GM21447 (cell line): ENCODE measurements around the gene SSTR1.

Experiments
- ATAC-seq: cut with Tn5 transposase; IDR thresholded peaks from one replicate; pipeline ENCODE4 v1.9.1; 2021; ENCODE audit not compliant: unreplicated experiment

Gene SSTR1

DNA sequence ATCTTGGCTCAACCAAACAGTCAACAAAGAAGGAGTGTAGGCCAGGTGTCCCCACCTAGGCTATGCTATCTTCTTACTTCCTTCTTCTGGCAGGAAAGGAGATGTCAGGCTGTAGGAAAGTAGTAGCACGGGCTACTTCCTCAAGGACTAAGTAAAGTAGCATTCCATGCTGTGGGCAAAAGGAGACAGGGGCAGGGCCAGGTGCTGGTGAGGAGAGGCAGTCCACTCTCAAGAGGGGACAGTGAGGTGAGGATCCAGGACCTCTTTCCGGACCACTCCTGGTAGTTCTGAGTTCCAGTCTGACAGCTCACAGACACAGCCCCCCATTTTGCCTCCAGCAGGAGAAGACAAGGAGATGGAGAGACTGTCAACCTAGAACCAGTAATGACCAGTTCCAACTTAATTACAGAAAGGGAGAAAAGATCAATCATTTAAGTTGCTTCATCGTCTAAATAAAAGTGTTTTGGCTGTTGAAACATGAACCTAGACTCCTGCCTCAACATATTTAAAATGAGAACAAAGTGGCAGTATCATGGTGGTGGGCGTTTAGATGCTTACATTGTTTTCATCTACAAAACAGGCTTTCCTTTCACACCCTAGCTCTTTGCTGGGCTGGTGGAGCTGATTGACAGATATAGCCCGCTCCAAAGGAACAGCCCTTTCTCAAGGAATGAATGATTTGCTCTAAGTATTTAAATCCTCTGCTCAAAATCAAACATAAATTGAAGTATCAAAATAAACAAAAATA lies 5.1 kb upstream of the SSTR1 start:
- ATAC-seq, result no peak

DNA sequence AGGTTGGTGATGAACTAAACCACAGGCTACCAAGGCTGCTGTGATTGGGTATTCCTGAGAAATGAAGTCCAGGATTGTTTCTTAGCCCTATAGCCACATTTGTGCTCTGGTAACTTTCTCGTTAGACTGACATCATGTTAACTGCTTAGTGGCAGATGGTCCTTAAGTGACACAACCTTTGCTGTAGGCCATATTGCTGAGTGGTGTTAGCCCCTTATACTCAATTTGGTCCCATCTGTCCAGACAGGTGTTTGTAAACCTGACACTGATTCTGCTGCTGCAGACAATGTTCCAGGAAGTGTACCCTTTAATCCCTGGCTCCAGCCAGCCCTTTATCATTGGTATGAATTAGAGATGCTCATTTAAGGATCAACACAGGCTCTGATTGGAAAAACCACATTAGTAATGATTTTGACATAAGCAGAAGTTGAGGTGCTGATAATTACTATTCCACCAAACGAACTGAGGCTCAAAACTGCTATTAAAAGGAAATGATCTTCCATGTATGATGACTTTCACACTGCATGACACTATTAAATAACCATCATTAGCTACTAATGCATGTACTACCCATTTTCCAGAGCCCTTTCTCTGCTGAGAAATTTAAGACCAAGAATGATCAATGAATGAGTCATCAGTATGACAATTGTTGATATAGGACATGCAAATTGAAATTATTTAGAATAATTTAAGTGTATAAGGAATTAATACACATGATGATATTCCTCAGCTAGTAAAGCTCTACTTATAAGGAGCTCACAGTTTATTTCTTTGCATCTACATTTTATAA lies 3.6 kb upstream of the SSTR1 start:
- no peak for ATAC-seq

DNA sequence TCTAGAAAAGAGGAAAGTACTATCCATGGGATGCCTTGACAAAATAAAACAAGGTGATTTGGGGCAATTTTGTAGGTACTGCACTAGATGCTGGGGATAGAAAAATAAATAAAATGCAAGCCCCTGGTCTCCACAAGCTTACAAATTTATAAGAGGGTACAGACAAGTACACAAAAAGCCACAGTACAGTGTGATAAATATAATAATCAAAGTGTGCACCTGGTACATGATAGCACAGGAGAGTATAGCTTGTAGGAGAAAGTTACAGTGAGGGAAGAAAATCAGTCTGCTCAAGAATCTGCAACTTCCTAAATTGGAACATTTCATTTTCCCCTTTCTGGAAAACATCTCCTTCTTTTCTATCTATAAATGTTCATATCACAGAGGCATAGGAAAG lies 3.0 kb upstream of the SSTR1 start:
- ATAC-seq, result no peak

DNA sequence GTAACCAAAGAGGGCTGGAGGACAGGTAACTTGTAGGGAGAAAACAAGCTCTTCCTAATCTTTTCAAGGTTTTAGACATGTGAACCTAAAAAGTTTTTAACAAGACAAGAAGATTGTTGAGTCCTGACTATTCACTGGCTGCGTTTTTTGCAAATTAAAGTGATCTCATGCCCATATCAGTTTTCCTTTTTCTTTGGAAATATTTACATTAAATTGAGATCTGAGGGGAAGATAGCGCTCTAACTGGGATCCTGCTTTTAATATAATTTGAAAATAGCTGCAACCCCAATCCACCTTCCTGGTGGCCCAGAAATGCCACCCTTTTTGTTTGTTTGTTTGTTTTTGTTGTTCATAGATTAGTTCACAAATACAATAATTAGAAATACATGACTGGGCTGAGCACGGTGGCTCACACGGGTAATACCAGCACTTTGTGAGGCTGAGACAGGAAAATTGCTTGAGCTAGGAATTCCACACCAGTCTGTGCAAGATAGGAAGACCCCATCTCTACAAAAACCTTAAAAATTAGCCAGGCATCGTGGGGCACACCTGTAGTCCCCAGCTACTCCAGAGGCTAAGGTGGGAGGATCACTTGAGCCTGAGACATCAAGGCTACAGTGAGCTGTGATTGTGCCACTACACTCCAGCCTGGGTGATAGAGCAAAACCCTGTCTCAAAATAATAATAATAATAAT lies 2.4 kb upstream of the SSTR1 start:
- ATAC-seq, result no peak

DNA sequence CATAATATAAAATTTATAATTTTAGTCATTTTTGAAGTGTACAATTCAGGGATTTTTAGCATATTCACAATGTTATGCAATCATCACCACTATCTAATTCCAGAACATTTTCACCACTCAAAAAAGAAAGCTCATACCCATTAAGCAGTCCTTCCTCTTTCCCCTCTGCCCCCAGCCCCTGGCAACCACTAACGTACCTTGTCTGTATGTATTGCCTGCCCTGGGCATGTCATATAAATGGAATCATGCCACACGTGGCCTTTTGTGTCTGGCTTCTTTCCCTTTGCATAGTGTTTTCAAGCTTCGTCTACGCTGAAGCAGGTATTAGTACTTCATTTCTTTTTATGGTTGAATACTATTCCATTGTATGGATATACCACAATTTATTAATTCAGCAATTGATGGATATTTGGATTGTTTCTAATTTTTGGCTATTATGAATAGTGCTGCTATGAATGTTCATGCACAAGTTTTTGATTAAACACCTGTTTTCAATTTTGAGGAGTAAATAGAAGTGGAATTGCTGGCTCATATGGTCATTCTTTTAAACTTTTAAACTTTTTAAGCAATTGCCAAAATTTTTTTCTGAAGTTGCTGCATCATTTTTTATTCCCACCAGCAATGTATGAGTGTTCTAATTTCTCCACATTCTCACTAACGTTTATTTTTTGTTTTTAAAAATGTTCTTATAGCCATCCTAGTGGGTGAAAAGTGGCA lies 1.6 kb upstream of the SSTR1 start:
- no peak for ATAC-seq

DNA sequence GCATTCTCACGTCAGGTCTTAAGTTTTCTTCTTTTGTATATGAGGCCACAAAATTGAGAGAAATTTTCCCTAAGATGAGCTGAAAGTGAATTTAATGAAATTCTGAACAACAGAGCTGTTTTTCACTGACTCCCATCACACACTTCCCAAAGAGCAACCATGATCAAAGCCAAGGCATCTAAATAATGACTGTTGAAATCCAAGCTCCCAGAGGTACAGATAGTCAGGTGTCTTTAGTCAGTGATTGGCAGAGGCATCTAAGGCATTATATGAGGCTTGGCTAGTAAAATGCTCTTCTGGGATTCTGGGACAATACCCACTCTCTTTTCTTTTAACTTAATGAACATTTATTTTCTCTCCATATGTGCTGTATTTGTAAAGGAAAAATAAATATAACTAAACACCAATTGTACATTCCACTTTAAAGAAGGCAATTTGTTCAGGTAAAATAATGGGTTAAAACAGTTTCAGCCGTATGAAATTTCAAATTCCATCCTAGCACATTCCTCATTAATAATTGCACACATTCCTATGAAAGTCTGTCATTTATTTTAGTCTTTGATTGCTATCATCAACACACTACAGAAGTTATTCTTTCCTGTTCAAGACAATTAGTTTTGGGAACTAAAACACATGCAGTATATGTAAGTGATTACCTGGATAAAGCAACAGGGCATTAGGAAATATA lies 871 bp upstream of the SSTR1 start:
- ATAC-seq, result no peak

DNA sequence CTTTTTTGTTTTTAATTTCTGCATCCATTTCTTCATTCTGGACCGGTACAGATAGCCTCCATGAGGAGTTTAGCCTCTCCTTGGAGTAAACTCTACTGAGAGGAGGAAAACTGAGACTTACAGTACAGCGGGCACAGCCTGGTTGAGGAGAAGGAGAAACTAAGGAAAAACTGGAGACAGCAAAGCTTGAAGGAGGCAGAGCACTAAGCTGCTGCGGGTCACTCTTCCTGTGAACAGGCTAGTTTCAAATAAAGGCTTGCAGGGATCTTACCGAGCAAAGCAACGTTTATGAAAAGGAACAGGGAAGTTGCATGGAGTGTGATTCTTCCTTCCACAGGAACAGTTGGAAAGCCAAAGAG lies 348 bp upstream of the SSTR1 start:
- no peak for ATAC-seq

DNA sequence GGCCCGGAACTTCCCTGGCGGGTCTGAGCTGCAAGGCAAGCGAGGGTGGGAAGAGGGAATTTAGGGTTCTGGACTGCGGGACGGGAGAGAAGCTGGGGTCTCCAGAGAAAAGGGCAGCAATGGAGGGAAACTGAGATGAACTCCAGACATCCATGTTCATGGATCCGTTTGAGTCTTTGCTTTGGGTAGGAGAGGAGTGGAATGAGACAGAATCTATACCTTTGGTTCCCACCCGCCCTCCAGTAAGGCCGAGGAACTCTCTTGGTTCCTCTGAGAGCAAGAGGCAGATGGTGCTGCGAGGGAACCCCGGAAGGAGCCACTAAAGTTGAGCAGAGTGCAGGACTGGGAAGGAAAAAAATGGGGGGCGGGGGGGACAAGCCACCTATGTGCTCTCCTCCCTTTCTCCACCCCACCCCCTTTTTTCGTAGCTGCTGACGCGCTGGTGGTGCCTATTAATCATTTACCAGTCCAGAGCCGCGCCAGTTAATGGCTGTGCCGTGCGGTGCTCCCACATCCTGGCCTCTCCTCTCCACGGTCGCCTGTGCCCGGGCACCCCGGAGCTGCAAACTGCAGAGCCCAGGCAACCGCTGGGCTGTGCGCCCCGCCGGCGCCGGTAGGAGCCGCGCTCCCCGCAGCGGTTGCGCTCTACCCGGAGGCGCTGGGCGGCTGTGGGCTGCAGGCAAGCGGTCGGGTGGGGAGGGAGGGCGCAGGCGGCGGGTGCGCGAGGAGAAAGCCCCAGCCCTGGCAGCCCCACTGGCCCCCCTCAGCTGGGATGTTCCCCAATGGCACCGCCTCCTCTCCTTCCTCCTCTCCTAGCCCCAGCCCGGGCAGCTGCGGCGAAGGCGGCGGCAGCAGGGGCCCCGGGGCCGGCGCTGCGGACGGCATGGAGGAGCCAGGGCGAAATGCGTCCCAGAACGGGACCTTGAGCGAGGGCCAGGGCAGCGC lies 1.2 kb downstream of the SSTR1 start:
- ATAC-seq, result no peak

DNA sequence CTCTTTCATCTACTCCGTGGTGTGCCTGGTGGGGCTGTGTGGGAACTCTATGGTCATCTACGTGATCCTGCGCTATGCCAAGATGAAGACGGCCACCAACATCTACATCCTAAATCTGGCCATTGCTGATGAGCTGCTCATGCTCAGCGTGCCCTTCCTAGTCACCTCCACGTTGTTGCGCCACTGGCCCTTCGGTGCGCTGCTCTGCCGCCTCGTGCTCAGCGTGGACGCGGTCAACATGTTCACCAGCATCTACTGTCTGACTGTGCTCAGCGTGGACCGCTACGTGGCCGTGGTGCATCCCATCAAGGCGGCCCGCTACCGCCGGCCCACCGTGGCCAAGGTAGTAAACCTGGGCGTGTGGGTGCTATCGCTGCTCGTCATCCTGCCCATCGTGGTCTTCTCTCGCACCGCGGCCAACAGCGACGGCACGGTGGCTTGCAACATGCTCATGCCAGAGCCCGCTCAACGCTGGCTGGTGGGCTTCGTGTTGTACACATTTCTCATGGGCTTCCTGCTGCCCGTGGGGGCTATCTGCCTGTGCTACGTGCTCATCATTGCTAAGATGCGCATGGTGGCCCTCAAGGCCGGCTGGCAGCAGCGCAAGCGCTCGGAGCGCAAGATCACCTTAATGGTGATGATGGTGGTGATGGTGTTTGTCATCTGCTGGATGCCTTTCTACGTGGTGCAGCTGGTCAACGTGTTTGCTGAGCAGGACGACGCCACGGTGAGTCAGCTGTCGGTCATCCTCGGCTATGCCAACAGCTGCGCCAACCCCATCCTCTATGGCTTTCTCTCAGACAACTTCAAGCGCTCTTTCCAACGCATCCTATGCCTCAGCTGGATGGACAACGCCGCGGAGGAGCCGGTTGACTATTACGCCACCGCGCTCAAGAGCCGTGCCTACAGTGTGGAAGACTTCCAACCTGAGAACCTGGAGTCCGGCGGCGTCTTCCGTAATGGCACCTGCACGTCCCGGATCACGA lies 2.2 kb downstream of the SSTR1 start:
- ATAC-seq, result no peak

DNA sequence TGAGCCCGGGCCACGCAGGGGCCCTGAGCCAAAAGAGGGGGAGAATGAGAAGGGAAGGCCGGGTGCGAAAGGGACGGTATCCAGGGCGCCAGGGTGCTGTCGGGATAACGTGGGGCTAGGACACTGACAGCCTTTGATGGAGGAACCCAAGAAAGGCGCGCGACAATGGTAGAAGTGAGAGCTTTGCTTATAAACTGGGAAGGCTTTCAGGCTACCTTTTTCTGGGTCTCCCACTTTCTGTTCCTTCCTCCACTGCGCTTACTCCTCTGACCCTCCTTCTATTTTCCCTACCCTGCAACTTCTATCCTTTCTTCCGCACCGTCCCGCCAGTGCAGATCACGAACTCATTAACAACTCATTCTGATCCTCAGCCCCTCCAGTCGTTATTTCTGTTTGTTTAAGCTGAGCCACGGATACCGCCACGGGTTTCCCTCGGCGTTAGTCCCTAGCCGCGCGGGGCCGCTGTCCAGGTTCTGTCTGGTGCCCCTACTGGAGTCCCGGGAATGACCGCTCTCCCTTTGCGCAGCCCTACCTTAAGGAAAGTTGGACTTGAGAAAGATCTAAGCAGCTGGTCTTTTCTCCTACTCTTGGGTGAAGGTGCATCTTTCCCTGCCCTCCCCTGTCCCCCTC lies 3.0 kb downstream of the SSTR1 start:
- no peak for ATAC-seq

DNA sequence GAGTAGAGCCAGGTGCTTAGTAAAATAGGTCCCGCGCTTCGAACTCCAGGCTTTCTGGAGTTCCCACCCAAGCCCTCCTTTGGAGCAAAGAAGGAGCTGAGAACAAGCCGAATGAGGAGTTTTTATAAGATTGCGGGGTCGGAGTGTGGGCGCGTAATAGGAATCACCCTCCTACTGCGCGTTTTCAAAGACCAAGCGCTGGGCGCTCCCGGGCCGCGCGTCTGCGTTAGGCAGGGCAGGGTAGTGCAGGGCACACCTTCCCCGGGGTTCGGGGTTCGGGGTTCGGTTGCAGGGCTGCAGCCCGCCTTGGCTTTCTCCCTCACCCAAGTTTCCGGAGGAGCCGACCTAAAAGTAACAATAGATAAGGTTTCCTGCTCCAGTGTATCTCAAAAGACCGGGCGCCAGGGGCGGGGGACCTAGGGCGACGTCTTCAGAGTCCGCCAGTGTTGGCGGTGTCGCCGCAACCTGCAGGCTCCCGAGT lies 3.6 kb downstream of the SSTR1 start:
- no peak for ATAC-seq

DNA sequence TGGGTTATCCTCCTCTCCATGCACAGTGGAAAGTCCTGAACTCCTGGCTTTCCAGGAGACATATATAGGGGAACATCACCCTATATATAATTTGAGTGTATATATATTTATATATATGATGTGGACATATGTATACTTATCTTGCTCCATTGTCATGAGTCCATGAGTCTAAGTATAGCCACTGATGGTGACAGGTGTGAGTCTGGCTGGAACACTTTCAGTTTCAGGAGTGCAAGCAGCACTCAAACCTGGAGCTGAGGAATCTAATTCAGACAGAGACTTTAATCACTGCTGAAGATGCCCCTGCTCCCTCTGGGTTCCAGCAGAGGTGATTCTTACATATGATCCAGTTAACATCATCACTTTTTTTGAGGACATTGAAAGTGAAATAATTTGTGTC lies 4.4 kb downstream of the SSTR1 start:
- no peak for ATAC-seq

DNA sequence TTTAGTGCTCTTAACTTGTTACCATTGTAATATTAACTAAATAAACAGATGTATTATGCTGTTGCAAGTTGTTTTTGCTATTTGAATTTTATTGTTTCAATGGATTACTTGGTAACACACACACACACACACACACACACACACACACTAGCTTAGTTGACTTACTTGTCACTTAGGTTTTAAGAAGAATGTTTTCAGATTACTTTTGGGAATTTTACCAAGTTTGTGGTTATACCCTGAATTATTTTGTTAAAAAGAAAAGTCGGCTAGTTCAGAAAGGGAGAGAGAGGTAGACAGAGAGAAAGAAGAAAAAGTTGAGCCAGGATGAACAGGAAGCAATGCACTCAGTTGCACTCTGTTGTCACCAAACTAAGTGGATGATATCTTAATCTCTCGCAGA lies 5.3 kb downstream of the SSTR1 start:
- ATAC-seq, result no peak

DNA sequence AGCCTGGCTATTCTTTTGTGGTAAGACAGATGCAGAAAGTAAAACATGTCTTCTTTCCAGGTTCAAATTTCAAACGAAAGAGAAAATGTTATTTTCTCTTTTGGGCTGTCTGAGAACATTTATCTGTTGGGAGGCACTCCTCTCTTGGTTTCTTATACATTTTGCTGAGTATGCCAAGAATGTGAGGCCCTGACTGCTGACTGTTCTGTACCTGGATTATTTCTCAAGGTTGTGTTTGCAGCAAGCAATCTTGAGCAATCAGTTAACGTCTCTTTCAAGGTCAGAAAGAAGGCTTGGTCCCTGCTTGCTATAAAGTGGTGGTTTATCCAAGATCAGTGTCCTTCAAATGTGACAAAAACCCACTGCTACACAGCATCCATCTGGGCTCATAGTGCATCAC lies 9.8 kb downstream of the SSTR1 start:
- ATAC-seq, result no peak

DNA sequence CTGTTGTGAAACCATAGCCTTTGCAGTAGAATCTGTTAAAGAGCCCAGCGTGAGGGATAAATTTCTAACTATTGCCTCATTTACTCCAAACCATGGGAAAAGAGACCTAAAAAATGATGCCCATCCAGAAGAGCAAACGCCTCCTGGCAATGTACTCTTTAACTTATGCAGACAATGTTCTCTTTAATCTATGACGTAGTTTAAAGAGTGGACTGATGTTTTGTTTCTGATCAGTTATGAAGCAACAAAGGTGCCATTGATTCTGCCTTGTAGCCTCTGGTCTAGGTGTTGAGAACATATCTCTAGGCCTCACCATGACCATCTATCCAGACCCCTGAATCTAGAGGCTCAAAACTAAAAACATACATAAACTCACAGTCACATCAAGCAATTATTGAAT lies 13.4 kb downstream of the SSTR1 start:
- no peak for ATAC-seq

DNA sequence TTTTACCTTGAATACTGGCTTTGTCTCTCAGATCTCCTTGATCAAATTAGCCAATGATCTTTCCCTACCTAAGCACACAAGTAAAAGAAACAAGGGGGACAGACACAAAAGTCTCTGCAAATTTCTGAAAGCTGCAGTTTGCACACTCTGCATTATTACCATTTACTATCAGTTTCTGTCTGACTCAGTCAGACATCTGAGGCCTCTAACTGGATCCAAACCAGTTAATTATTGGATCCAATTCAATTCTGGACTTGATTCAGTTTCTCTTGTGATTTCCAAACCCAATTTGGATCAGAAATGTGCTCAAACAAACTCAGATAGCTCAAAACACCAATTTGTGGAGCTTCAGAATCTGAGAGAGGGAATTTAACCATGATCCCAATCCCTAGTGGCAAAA lies 16.6 kb downstream of the SSTR1 start:
- ATAC-seq, result no peak

DNA sequence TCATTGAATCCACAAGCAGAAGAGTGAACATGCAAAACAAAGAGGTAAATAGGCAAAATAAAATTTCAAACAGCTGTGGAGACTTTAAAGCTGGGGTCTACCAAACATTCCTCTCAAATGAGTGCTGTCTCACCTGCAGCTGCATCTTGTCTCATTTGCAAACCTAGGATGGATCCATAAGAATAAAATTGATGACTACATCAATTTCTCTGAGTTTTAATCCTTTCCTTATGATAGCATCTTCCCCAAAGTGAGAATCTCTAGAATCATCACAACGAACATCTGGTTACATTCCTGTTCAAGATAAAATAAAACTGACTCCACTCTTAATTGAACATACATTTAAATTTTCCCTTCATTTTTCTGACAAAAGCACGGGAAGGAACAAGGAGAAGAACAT lies 18.2 kb downstream of the SSTR1 start:
- ATAC-seq, result no peak

DNA sequence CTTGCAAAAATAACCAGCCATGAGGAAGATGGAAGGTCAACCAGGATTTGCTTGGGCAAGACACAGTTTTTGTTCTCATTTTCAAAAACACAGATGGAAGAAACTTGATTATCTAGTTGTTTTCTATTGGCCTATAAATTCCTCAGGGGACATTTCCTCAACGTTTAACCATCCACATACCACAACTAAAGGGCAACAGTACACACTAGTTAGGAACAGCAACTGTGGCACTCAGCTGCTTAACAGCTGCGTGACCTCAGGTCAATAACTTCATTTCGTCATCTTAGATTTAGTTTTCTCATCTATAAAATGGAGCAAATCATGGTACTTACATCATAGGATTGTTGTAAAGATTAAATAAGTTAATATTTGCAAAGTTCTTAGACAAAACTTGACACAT lies 18.7 kb downstream of the SSTR1 start:
- no peak for ATAC-seq
